Left cardiac atrium (tissue), 4 donors: ENCODE results near the gene PDXK. TPM values are rescaled to one million over a fixed set of nuclear protein-coding genes. Genes with fewer than 3 reads are reported as not detected.
"Not testable (repeated sequence)": the region's sequence is repeated elsewhere in the genome, so short reads cannot be mapped to it uniquely, and the experiment has no call there.

ENCODE experiments used
- ATAC-seq, 2 donors: fragments of 200-7000 bp; cut with Tn5 transposase; one replicate each; pipeline ENCODE4 v1.9.1; 2020; ENCODE audit warnings: mild to moderate bottlenecking in 2 of 2, moderate library complexity in 2 of 2
- DNase-seq: peaks from one replicate; pipeline ENCODE4 v3.0.0-alpha.2; 2020
- intact Hi-C, 2 donors: fragments of 100-400 bp; cut with DNase I; formaldehyde crosslinking; loops; one replicate each; pipeline versions ENCODE4 v1.14.1 to v1.15.1; 2022 to 2023
- long read RNA-seq: library from polyadenylated mRNA; unstranded; transcript quantifications from one replicate; pipeline ENCODE4 v2.0.0, GENCODE V29; 2021
- total RNA-seq, 2 donors: library from RNA; stranded (reverse); fragmentation: NEBNext Ultra II Directional; extraction: Animal tissue kit (Norgen Biotek cat#: 25700); gene quantifications; one replicate each; pipeline ENCODE4 v1.2.1, GENCODE V29; 2021
- donor health status: DM: no; HTN: yes; CAD: no.
- donor health status: DM: no; HTN: yes; CAD: no; lungs with severe emphysema.
- donor health status: DM: yes; HTN: yes; CAD: no.
- donor health status: Dilated cardiomyopathy.

The PDXK gene
- 100 to 1,000 TPM; 101 to 120 TPM for total RNA-seq
- long read RNA-seq, partial matches to known transcripts: 0 of 25 reads
- long read RNA-seq, other reads (novel, unspliced or antisense): 25 of 25 reads

- intact Hi-C loops: loop anchor here in 1 of 2 donors (10.0 kb wide), 1 partner anchor 54 kb away; no protein-coding TSS in a partner anchor
Observed at GRCh38 chr21:43718872-43719747, at the start of gene PDXK. PDXK (plus strand) TSS chr21:43719129; CDS start chr21:43719295, 166 bp downstream.

DNA sequence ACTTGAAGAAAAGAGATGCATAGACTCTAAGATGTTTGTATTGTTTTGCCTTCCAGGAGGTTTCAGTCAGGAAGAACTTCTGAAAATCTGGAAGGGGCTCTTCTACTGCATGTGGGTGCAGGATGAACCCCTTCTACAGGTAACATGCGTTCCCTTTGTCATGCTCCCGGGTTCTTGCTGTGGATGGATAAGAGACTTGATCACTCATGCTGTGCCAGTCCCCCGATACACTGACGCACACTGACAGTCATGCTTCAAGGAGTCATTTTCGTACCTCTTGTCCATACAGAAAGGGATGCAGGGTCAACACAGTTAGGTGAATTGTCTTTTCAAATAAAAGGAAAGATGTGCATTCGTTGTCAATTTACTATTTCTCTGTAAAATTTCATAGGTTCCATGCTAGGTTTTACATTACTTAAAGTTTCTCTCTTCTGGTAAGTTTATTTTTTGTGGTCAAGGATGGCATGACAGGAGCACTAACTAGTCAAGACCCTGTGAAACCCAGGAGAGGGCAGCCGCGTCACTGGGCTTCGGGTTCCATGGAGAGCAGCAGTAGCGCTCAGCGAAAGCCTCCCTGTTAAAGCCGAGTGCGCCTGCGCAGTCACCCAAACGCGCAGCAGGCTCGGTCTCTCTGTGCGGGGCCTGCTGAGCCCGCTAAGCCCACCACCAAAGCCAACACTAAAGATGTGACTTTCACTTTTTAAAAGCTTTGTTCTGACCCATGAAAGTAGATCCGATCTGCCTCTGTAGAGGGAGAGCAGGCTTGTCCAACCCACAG, 48.9 kb upstream of the PDXK start:
- ATAC-seq (no peak), DNase-seq (no peak)
- intact Hi-C loops: loop anchor here in 1 of 2 donors (10.0 kb wide), 1 partner anchor 45 kb away; the partner anchor contains the start of gene PDXK

More at GRCh38 chr21:43718872-43719747, at the start of gene PDXK:
- DNase-seq (peak; percentile 90), ATAC-seq (peak; percentile 93 to 95)

DNA sequence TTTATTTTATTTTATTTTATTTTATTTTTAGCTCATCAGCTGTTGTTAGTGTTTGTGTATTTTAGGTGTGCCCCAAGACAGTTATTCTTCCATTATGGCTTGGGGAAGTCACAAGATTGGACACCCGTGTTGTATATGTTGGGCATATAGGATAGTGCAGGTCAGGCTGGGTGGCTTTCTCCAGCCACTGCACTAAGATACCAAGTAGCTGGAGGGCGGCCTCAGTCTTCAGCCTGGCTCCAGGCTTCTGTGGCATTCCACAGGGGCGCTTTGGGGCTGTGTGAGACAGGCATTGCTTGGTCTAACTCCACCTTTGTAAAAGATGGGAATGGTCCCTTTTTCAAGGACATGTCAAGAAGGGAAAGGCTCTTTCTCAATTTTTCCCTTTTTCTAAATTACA, 43.1 kb upstream of the PDXK start:
- intact Hi-C loops: no loop called here
- DNase-seq (no peak), ATAC-seq (no peak)

GRCh38 chr21:43676391-43676790, 42.5 kb upstream of the PDXK start:
- DNase-seq (no peak), ATAC-seq (no peak)
- intact Hi-C loops: no loop called here

GRCh38 chr21:43679951-43680350, 39.0 kb upstream of the PDXK start:
- intact Hi-C loops: no loop called here
- ATAC-seq: no peak

GRCh38 chr21:43680421-43680820, 38.5 kb upstream of the PDXK start:
- not testable (repeated sequence) for DNase-seq, ATAC-seq

More at GRCh38 chr21:43679951-43680350, 39.0 kb upstream of the PDXK start:
- no peak for DNase-seq

DNA sequence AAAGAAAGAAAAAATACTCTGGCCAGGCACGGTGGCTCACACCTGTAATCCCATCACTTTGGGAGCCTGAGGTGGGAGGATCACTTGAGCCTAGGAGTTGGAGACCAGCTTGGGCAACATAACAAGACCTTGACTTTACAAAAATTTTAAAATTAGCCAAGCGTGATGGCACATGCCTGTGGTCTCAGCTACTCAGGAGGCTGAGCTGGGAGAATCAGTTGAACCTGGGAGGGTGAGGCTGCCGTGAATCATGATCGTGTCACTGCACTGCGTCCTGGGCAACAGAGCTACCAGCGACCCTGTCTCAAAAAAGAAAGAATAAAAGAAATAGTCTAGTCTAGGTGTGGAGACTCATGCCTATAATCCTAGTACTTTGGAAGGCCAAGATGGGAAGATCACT, 37.3 kb upstream of the PDXK start:
- DNase-seq: no peak
- no peak for ATAC-seq
- intact Hi-C loops: no loop called here

More at GRCh38 chr21:43680421-43680820, 38.5 kb upstream of the PDXK start:
- intact Hi-C loops: not testable (repeated sequence)

- ATAC-seq (no peak), DNase-seq (no peak)
- intact Hi-C loops: no loop called here
Observed at GRCh38 chr21:43684424-43684823, 34.5 kb upstream of the PDXK start.

DNA sequence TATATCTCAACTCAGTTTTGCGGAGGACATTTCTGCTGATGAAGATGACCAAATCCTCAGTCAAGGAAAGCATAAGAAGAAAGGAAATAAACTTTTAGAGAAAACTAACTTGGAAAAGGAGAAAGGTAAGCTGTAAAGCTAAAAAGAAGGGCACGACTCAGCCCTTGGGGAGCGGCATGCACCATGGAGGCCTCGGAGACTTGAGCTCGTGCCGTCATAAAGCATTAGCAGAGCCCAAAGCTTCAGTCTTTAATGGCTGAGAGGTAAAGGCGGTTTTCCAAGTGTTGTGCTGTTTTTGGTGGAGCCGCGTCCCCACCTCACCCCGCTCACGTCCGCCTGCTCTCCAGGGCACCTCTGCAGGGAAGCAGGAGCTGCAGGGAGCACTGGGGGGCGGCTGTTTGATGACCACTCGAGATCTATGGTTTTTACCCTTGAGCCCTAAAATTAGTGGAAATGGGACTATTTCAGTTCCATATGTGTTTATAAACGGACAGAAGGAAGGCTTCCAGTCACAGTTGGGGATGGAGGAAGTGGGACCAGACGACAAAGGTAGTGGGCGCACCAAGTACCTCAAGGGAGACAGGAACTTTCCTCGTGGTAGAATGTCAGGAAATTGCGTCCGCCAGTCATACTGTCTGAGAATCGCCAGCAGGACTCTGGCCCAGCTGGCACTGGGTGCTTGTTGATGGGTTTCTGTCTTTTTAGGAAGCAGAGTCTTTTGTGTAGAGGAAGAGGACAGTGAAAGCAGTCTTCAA, 31.9 kb upstream of the PDXK start:
- no peak for ATAC-seq
- intact Hi-C loops: no loop called here

DNA sequence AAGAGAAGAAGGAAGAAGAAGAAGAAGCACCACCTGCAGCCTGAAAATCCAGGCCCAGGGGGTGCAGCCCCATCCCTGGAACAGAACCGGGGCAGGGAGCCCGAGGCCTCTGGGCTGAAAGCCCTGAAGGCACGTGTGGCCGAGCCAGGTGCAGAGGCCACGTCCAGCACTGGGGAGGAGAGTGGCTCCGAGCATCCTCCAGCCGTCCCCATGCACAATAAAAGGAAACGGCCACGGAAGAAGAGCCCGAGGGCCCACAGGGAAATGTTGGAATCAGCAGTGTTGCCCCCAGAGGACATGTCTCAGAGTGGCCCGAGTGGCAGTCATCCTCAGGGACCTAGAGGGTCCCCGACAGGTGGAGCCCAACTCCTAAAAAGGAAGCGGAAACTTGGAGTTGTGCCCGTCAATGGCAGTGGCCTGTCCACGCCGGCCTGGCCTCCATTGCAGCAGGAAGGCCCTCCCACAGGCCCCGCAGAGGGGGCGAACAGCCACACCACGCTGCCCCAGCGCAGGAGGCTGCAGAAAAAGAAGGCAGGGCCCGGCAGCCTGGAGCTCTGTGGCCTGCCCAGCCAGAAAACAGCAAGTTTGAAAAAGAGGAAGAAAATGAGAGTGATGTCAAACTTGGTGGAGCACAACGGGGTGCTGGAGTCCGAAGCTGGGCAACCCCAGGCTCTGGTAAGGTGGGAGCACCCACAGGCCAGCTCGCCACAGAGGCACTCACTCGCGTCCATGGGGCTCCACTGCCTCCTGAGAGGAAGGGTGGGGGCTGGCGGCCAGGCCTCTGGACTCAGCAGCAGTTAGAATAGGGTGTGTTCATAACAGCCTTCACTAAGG, 31.1 kb upstream of the PDXK start:
- intact Hi-C loops: no loop called here
- DNase-seq (no peak), ATAC-seq (peak; percentile 20 to 43)

More for the DNA sequence above, 31.9 kb upstream of the PDXK start:
- no peak for DNase-seq

DNA sequence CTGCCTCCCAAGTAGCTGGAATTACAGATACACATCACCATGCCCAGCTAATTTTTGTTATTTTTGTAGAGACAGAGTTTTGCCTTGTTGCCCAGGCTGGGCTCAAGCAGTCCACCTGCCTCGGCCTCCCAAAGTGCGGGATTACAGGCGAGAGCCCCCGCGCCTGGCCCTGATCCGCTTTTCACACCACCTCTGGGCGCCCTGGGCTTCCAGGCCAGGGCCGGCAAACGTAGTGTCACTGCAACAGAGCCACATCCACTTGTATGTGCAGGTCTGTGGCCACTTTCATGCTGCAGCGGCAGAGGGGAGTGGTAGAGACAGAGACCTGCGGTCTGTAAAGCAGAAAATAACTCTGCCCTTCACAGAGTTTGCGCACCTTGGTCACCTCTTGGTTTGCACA, 30.0 kb upstream of the PDXK start:
- ATAC-seq (no peak), DNase-seq (no peak)
- intact Hi-C loops: no loop called here

- DNase-seq (no peak), ATAC-seq (no peak)
- intact Hi-C loops: no loop called here
Observed at GRCh38 chr21:43689556-43690337, 29.2 kb upstream of the PDXK start.

GRCh38 chr21:43690346-43690745, 28.6 kb upstream of the PDXK start:
- intact Hi-C loops: no loop called here
- DNase-seq: no peak

DNA sequence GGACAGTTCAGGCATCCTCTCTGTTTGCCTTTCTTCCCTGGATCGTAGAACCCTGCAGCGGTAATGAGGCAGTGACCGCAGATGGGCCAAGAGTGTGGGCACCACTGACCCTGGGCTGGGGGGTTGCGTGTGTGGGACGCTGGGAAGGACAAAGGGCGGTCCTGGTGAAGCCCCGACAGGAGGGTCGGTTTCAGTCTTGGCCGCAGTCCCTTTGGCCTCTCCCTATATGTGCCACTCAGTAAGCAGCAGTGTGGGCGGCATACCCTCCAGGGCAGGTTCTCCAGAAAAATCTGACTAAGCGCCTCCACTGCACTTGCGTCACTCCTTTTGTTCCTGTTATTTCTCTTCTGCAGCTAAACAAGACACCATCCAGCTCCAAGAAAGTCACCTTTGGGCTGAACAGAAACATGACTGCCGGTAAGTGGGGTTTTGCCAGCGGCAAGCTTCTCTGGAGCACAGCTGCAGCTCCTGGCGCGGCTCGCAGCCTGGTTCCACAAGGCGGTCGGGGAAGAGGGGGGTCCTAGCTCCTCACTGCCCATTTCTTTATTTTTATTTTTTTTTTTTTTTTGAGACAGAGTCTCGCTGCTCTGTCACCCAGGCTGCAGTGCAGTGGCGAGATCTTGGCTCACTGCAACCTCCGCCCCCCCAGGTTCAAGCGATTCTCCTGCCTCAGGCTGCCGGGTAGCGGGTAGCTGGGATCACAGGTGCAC, 27.7 kb upstream of the PDXK start:
- ATAC-seq (no peak), DNase-seq (no peak)
- intact Hi-C loops: no loop called here

More at GRCh38 chr21:43690346-43690745, 28.6 kb upstream of the PDXK start:
- no peak for ATAC-seq

- DNase-seq (no peak), ATAC-seq (no peak)
- intact Hi-C loops: no loop called here
Observed at GRCh38 chr21:43691801-43692200, 27.1 kb upstream of the PDXK start.

- ATAC-seq (no peak), DNase-seq (no peak)
- intact Hi-C loops: no loop called here
Observed at GRCh38 chr21:43692949-43693348, 26.0 kb upstream of the PDXK start.

GRCh38 chr21:43693981-43694380, 24.9 kb upstream of the PDXK start:
- intact Hi-C loops: no loop called here
- no peak for ATAC-seq
- DNase-seq: no peak
